Hepatocyte (in vitro differentiated cells): ENCODE data around the gene NFATC4.

Experiments
- EZH2 ChIP-seq: fragments of 200-600 bp; sonication (generic); IDR thresholded peaks from 2 replicates; pipeline ENCODE4 v1.6.1; 2016; ENCODE audit warnings: antibody characterized with exemption, mild to moderate bottlenecking, borderline replicate concordance
- TF ChIP-seq, protein P1 (sequence below): fragments of 200-600 bp; sonication (generic); IDR thresholded peaks from 2 replicates; pipeline ENCODE4 v1.5.1; 2016; ENCODE audit warnings: antibody characterized with exemption, mild to moderate bottlenecking; ENCODE audit not compliant: poor library complexity

DNA sequence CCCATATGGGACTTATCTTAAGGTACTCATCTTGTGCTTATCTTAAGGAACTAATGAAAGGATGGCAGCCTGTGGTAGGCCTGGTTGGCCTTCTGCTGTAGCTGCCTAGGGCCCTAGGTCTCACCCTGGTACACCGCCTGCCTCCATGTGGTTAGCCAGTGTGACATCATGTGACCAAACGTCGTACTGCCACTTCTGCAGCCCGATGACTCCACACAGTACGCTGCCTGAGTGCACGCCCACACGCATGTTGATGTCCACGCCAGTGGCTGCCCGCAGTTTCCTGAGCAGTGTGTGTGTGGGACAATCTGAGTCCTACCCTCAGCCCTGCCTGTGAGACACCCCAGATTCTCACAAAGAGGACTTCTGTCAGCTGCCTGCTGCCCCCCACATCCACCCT, 38.2 kb upstream of the NFATC4 start:
- TF ChIP-seq, protein P1, sequence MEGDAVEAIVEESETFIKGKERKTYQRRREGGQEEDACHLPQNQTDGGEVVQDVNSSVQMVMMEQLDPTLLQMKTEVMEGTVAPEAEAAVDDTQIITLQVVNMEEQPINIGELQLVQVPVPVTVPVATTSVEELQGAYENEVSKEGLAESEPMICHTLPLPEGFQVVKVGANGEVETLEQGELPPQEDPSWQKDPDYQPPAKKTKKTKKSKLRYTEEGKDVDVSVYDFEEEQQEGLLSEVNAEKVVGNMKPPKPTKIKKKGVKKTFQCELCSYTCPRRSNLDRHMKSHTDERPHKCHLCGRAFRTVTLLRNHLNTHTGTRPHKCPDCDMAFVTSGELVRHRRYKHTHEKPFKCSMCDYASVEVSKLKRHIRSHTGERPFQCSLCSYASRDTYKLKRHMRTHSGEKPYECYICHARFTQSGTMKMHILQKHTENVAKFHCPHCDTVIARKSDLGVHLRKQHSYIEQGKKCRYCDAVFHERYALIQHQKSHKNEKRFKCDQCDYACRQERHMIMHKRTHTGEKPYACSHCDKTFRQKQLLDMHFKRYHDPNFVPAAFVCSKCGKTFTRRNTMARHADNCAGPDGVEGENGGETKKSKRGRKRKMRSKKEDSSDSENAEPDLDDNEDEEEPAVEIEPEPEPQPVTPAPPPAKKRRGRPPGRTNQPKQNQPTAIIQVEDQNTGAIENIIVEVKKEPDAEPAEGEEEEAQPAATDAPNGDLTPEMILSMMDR = no peak
- TF ChIP-seq EZH2 = no peak
